Activated T-helper 17 cell treated with anti-CD3 and anti-CD28 coated beads, Interleukin-2, amount 50 U/mL, for 72 hours (primary cell): ENCODE measurements around the gene POT1. TPM values are rescaled to one million over a fixed set of nuclear protein-coding genes. Genes with fewer than 3 reads are reported as not detected.

Source experiments
- ATAC-seq: fragments of 150-1000 bp; cut with Tn5 transposase; replicated peaks from 2 replicates; pipeline ENCODE4 v1.10.0; 2021; ENCODE audit warnings: mild to moderate bottlenecking, moderate library complexity
- H3K27ac Mint-ChIP-seq: one replicate; pipeline ENCODE4 v1.8.0; 2022; ENCODE audit warnings: mixed read lengths
- H3K27me3 Mint-ChIP-seq: one replicate; pipeline ENCODE4 v1.8.0; 2022; ENCODE audit warnings: mixed read lengths
- H3K36me3 Mint-ChIP-seq: one replicate; pipeline ENCODE4 v1.8.0; 2022; ENCODE audit warnings: low read depth, mild to moderate bottlenecking, mixed read lengths
- H3K4me1 Mint-ChIP-seq: one replicate; pipeline ENCODE4 v1.8.0; 2022; ENCODE audit warnings: mixed read lengths
- H3K4me3 Mint-ChIP-seq: one replicate; pipeline ENCODE4 v1.8.0; 2022; ENCODE audit warnings: mild to moderate bottlenecking, mixed read lengths
- H3K9me3 Mint-ChIP-seq: one replicate; pipeline ENCODE4 v1.8.0; 2022; ENCODE audit warnings: mixed read lengths
- total RNA-seq, 2 donors: library from RNA; stranded (reverse); gene quantifications; one replicate each; pipeline ENCODE4 v1.2.3, GENCODE V29; 2022

POT1 gene
- total RNA-seq, 2 donors from 2014 or later, result 31.8 to 45.1 TPM

GRCh38 chr7:124780608-124781007, 149.0 kb downstream of the POT1 start:
- peaks cover 13% of the 10 kb centered on the region for H3K27me3 Mint-ChIP-seq

GRCh38 chr7:124780056-124780455, 149.6 kb downstream of the POT1 start:
- H3K4me1 Mint-ChIP-seq, result no peaks in the 10 kb centered on the region
- no peaks in the 10 kb centered on the region for H3K36me3 Mint-ChIP-seq
- H3K4me3 Mint-ChIP-seq, result no peak overlapping the region
- no peak for ATAC-seq
- H3K27me3 Mint-ChIP-seq, result peaks cover 13% of the 10 kb centered on the region
- no peak overlapping the region for H3K27ac Mint-ChIP-seq
- no peaks in the 10 kb centered on the region for H3K9me3 Mint-ChIP-seq

More at GRCh38 chr7:124780608-124781007, 149.0 kb downstream of the POT1 start:
- ATAC-seq, result no peak
- no peaks in the 10 kb centered on the region for H3K4me1 Mint-ChIP-seq
- H3K9me3 Mint-ChIP-seq, result no peaks in the 10 kb centered on the region
- H3K36me3 Mint-ChIP-seq, result no peaks in the 10 kb centered on the region
- H3K27ac Mint-ChIP-seq, result no peak overlapping the region
- H3K4me3 Mint-ChIP-seq, result no peak overlapping the region

- Mint-ChIP-seq H3K27ac (no peak overlapping the region), H3K27me3 (peaks cover 13% of the 10 kb centered on the region), H3K36me3 (no peaks in the 10 kb centered on the region), H3K9me3 (no peaks in the 10 kb centered on the region), H3K4me3 (no peak overlapping the region), H3K4me1 (no peaks in the 10 kb centered on the region)
- no peak for ATAC-seq
Measured at GRCh38 chr7:124779620-124780019, 150.0 kb downstream of the POT1 start.

DNA sequence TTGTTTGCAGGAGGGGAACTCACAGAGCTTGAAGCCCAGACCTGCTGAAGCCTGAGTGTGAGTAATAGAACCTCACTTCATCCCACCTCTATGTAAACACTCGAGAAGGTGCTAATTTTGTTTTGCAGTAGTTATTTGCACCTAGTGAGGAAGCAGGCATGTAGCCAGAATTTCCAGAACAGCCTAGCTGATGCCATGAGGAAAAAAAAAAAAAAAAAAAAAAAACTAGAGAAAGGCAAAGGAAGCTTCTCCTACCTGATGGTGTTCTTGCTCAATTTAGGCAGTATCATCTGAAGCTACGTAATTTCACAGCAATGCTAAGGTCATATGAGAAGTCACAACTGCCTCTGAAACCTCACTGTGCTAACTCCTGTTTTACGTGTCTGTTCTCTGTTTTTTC, 150.4 kb downstream of the POT1 start:
- no peak for ATAC-seq
- H3K9me3 Mint-ChIP-seq, result no peaks in the 10 kb centered on the region
- no peaks in the 10 kb centered on the region for H3K4me1 Mint-ChIP-seq
- H3K4me3 Mint-ChIP-seq, result no peak overlapping the region
- no peaks in the 10 kb centered on the region for H3K36me3 Mint-ChIP-seq
- H3K27me3 Mint-ChIP-seq, result peaks cover 14% of the 10 kb centered on the region
- H3K27ac Mint-ChIP-seq, result no peak overlapping the region

DNA sequence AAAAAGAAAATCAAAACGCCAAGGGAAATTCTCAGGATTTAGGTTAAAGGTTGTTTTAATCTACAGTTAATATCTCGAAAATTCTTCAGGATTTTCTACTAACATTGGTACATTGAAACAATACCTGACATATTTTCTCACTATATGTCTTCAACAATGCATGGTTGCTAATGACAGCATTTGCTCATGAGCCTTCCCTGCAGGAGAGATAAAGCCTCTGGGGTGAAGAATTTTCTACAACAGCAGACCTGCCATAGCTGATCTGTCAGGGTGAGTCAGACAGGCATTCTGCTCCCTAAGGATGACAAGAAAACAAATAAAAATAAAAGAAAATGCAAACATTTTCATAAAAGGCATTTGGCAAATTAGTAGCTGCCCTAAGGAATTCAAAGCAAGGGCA, 152.4 kb downstream of the POT1 start:
- Mint-ChIP-seq H3K4me1 (no peaks in the 10 kb centered on the region), H3K27me3 (peaks cover 19% of the 10 kb centered on the region), H3K4me3 (no peak overlapping the region), H3K27ac (no peak overlapping the region), H3K36me3 (no peaks in the 10 kb centered on the region), H3K9me3 (no peaks in the 10 kb centered on the region)
- ATAC-seq, result no peak

GRCh38 chr7:124776153-124776552, 153.5 kb downstream of the POT1 start:
- H3K4me3 Mint-ChIP-seq, result no peak overlapping the region
- peaks cover 23% of the 10 kb centered on the region for H3K27me3 Mint-ChIP-seq
- H3K9me3 Mint-ChIP-seq, result no peaks in the 10 kb centered on the region
- no peak for ATAC-seq
- H3K27ac Mint-ChIP-seq, result no peak overlapping the region
- H3K4me1 Mint-ChIP-seq, result no peaks in the 10 kb centered on the region
- H3K36me3 Mint-ChIP-seq, result no peaks in the 10 kb centered on the region

GRCh38 chr7:124775422-124775821, 154.2 kb downstream of the POT1 start:
- no peak for ATAC-seq
- Mint-ChIP-seq H3K27me3 (peaks cover 27% of the 10 kb centered on the region), H3K9me3 (no peaks in the 10 kb centered on the region), H3K4me3 (no peak overlapping the region), H3K27ac (no peak overlapping the region), H3K4me1 (no peaks in the 10 kb centered on the region), H3K36me3 (no peaks in the 10 kb centered on the region)

DNA sequence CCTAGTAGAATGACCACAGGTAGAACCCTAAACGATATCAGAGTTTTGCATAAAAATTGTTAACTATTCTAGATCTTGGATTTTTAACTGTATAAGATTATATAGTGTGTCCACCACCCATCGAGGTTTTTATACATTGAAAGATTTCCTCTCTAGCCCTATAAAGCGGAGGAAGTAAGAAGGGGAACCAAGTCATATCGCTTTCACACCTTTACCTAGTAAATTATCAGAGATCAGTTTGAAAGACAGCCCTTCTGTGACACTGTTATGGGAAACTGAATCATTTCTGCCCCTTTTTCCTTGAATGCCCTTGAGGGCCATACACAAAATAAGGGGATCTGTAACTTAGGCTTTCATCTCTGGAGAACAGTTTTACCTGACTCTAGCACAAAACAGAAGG, 155.7 kb downstream of the POT1 start:
- H3K4me3 Mint-ChIP-seq, result no peak overlapping the region
- peaks cover 28% of the 10 kb centered on the region for H3K27me3 Mint-ChIP-seq
- no peaks in the 10 kb centered on the region for H3K9me3 Mint-ChIP-seq
- H3K36me3 Mint-ChIP-seq, result no peaks in the 10 kb centered on the region
- no peak overlapping the region for H3K27ac Mint-ChIP-seq
- no peaks in the 10 kb centered on the region for H3K4me1 Mint-ChIP-seq
- ATAC-seq, result no peak

DNA sequence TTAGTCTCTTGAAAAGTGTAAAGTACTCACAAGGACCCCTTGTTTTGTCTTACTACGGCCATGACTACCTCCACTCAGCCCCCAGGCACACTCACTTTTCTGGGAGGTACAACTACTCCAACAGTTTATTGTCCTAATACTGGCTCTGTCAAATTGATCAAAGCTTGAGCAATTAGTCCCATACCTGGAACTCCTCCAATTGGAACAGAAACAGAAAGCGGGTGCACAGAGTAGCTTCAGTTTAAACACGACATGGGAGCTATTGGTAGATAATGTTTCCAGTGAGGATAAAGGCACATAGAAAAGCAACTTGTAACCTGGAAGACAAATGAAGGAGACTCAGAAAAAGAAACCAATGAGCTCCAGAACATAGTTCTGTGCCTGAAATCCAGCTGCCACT, 156.3 kb downstream of the POT1 start:
- H3K4me1 Mint-ChIP-seq, result no peaks in the 10 kb centered on the region
- no peak overlapping the region for H3K27ac Mint-ChIP-seq
- H3K36me3 Mint-ChIP-seq, result no peaks in the 10 kb centered on the region
- peaks cover 28% of the 10 kb centered on the region for H3K27me3 Mint-ChIP-seq
- no peak for ATAC-seq
- no peaks in the 10 kb centered on the region for H3K9me3 Mint-ChIP-seq
- H3K4me3 Mint-ChIP-seq, result no peak overlapping the region

Other genes with a start within 250 kb of the POT1 start
- not detected for gene GPR37, start 164.0 kb downstream of the POT1 start, total RNA-seq